DOHH2 (cell line): Measurements from ENCODE around the gene MYCBPAP.
A peak's percentile ranks its signal among the peaks of the same experiment; 100 is the strongest.

Source experiments
- EZH2phosphoT487 ChIP-seq: fragments of 200-600 bp; sonication (generic); IDR thresholded peaks from 2 replicates; pipeline ENCODE4 v1.6.1; 2017; ENCODE audit warnings: borderline replicate concordance, mild to moderate bottlenecking, antibody characterized with exemption, low read length, moderate library complexity, mixed read lengths
- TF ChIP-seq, protein P1 (sequence below): fragments of 200-600 bp; sonication (generic); IDR thresholded peaks from one replicate; pipeline ENCODE4 v1.5.1; 2014; ENCODE audit warnings: antibody characterized with exemption, mild to moderate bottlenecking, low read depth, low read length; ENCODE audit not compliant: poor library complexity, severe bottlenecking

DNA sequence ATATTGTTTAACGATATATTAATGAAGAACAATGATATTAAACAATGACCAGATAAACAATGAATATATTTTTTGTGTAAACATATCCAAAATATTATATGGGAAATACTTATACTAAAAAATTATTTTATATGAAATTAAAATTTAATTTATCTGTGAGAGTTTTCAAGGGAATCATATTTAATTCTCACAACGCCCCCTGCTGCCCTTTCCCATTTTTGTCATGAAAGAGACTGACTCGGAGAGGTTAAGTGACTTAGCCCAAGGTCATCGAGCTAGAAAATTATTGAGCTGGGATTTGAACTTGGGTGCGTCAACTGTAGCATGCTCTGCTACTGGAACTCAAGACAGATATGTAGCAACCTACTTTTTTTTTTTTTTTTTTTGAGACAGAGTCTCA is 7.2 kb upstream of the MYCBPAP start:
- no peak for TF ChIP-seq EZH2phosphoT487
- TF ChIP-seq, protein P1, sequence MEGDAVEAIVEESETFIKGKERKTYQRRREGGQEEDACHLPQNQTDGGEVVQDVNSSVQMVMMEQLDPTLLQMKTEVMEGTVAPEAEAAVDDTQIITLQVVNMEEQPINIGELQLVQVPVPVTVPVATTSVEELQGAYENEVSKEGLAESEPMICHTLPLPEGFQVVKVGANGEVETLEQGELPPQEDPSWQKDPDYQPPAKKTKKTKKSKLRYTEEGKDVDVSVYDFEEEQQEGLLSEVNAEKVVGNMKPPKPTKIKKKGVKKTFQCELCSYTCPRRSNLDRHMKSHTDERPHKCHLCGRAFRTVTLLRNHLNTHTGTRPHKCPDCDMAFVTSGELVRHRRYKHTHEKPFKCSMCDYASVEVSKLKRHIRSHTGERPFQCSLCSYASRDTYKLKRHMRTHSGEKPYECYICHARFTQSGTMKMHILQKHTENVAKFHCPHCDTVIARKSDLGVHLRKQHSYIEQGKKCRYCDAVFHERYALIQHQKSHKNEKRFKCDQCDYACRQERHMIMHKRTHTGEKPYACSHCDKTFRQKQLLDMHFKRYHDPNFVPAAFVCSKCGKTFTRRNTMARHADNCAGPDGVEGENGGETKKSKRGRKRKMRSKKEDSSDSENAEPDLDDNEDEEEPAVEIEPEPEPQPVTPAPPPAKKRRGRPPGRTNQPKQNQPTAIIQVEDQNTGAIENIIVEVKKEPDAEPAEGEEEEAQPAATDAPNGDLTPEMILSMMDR, result peak; percentile 44
